Measurements from ENCODE around the gene NPC1L1. TPM values are rescaled to one million over a fixed set of nuclear protein-coding genes. Genes with fewer than 3 reads are reported as not detected.

The NPC1L1 gene
- total and polyA plus RNA-seq, 2 of the 13 experiments (the other 11 are each of a cell fraction or from before 2014, with no cell fraction given), result 4.8 to 14.5 TPM

- TF ChIP-seq ZNF720 (CRISPR knock-in tag; IDR thresholded peaks at IDR 0.05) (no peak), MZF1 (CRISPR knock-in tag; IDR thresholded peaks at IDR 0.05; ENCODE audit: borderline replicate concordance) (no peak), ZNF234 (CRISPR knock-in tag; conservative IDR thresholded peaks at IDR 0.05) (no peak; the same call in 1 of the 2 replicates), IRF1 (CRISPR knock-in tag; IDR thresholded peaks at IDR 0.05; ENCODE audit: low read depth) (no peak), TBX2 (CRISPR knock-in tag; IDR thresholded peaks at IDR 0.05; ENCODE audit: borderline replicate concordance) (peak; percentile 73; the same call in 1 of the 2 replicates), CEBPZ (IDR thresholded peaks at IDR 0.05; ENCODE audit: low read length) (no peak), ZNF230 (CRISPR knock-in tag; IDR thresholded peaks at IDR 0.05) (no peak; the same call in 1 of the 2 replicates), NAIF1 (CRISPR knock-in tag; IDR thresholded peaks at IDR 0.05; ENCODE audit: borderline replicate concordance) (peak; percentile 68; the same call in 1 of the 2 replicates), ZNF607 (CRISPR knock-in tag; IDR thresholded peaks at IDR 0.05; ENCODE audit: borderline replicate concordance) (peak; percentile 86), GABPB1 (CRISPR knock-in tag; IDR thresholded peaks at IDR 0.05) (peak; percentile 100), ZNF703 (CRISPR knock-in tag; IDR thresholded peaks at IDR 0.05; ENCODE audit: borderline replicate concordance) (no peak), ZNF205 (CRISPR knock-in tag; IDR thresholded peaks at IDR 0.05) (no peak; the same call in 1 of the 2 replicates), THAP11 (CRISPR knock-in tag; IDR thresholded peaks at IDR 0.05) (peak; percentile 87), NONO (IDR thresholded peaks at IDR 0.05) (no peak), NONO (CRISPR knock-in tag; conservative IDR thresholded peaks at IDR 0.05) (peak; percentile 85), TRIM22 (IDR thresholded peaks at IDR 0.05) (no peak), MYPOP (CRISPR knock-in tag; IDR thresholded peaks at IDR 0.05) (peak; percentile 56; the same call in 1 of the 2 replicates), ZFP62 (CRISPR knock-in tag; IDR thresholded peaks at IDR 0.05) (no peak), ONECUT2 (CRISPR knock-in tag; IDR thresholded peaks at IDR 0.05) (0 out of 2 replicates have a peak, but pooled peaks have one; percentile 25), SMC3 (IDR thresholded peaks at IDR 0.05; ENCODE audit: low read length) (no peak), ZKSCAN1 (IDR thresholded peaks at IDR 0.05; ENCODE audit: low read length) (no peak), ZNF563 (CRISPR knock-in tag; IDR thresholded peaks at IDR 0.05) (peak; percentile 91)
Observed at GRCh38 chr7:44490351-44491200, 50.6 kb downstream of the NPC1L1 start, which contains the start of gene NUDCD3 (continued).

Measured in HepG2 (cell line).